HL-60/S4 treated with phorbol 12-myristate 13-acetate at 8.2 ng/mL for 4 days and 3 days (cell line): ENCODE data around the gene HAUS6.
"Not testable (repeated sequence)": the region's sequence is repeated elsewhere in the genome, so short reads cannot be mapped to it uniquely, and the experiment has no call there.

ENCODE experiments used
- in situ Hi-C: fragments of 300-500 bp; cut with MboI; formaldehyde crosslinking; loops from 2 replicates; pipeline ENCODE4 v1.15.0; 2022; ENCODE audit warnings: low sequenced_read_pairs

The HAUS6 gene

GRCh38 chr9:19119246-19119645, 16.5 kb upstream of the HAUS6 start:
- in situ Hi-C loops: no loop called here

GRCh38 chr9:19117039-19117716, 14.5 kb upstream of the HAUS6 start:
- in situ Hi-C loops: no loop called here

DNA sequence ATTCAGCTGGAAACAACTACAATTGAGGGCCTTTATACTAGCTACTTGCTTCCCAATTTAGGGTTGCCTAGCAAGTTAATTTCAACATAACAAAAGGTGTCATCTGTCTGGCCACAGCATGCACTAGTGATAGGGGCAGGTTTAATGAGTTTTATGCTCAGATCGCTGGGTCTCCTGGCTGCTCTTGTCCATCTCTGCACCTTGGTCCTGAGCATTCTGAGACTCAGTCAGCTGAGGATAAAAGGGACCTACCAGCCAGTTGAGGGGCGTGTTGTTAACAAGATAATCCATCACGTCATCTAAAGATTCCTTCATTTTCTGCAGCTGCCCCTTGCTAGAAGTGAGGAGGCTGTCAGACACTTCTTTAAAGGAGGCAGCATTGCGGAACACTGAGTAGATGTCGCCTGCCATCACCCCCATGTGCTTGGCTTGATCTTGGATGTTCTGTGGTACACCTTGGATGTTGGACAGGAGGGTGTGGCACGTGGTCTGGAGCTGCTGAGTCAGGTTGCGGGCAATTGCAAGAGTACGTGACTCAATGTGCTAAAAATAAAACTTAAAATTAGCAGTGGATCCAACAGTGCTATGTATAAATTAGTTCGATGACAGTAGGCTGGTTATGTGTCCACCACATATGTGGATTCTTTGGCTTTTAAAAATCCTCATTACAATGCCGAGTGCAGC, 13.5 kb upstream of the HAUS6 start:
- in situ Hi-C loops: no loop called here

GRCh38 chr9:19114680-19115270, 12.1 kb upstream of the HAUS6 start:
- in situ Hi-C loops: no loop called here

DNA sequence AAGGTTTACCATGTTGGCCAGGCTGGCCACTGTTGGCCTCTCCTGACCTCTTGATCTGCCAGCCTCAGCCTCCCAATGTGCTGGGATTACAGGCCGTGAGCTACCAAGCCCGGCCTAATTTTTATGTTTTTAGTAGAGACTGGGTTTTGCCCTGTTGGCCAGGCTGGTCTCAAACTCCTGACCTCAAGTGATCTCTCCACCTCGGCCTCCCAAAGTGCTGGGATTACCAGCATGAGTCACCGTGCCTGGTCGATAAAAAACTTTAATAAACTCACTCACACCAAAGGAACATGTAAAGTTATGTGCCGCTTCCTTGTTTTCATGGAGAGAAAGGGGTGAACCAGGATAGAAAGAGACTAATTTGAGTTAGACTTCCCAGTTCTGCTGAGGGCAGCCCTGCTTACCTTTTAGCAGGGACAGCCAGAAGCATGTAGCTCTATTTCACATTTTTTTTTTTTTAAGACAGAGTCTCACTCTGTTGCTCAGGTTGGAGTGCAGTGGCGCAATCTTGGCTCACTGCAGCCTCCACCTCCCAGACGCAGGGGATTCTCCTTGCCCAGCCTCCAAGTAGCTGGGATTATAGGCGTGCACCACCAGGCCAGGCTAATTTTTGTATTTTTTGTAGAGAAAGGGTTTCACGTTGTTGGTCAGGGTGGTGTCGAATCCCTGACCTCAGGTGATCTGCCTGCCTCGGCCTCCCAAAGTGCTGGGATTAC, 11.4 kb upstream of the HAUS6 start:
- in situ Hi-C loops: no loop called here

DNA sequence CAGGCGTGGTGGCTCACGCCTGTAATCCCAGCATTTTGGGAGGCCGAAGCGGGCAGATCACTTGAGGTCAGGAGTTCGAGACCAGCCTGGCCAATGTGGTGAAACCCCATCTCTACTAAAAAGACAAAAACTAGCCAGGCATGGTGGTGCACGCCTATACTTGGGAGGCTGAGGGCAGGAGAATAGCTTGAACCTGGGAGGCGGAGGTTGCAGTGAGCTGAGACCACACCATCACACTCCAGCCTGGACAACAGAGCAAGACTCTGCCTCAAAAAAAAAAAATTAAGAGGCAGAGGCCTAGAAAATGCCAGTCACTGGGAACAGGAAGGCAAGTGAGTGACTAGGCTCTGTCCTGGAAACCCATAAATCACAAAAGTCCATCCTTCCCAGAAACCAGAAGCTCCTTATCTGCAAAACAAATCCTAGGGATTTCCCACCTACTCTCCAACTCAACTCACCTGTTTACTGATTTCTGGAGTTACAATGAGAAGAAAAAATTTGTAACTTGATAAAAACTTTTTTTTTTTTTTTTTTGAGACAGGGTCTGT, 10.4 kb upstream of the HAUS6 start:
- in situ Hi-C loops: not testable (repeated sequence)

- in situ Hi-C loops: no loop called here
Observed at GRCh38 chr9:19108038-19108437, 5.3 kb upstream of the HAUS6 start.

DNA sequence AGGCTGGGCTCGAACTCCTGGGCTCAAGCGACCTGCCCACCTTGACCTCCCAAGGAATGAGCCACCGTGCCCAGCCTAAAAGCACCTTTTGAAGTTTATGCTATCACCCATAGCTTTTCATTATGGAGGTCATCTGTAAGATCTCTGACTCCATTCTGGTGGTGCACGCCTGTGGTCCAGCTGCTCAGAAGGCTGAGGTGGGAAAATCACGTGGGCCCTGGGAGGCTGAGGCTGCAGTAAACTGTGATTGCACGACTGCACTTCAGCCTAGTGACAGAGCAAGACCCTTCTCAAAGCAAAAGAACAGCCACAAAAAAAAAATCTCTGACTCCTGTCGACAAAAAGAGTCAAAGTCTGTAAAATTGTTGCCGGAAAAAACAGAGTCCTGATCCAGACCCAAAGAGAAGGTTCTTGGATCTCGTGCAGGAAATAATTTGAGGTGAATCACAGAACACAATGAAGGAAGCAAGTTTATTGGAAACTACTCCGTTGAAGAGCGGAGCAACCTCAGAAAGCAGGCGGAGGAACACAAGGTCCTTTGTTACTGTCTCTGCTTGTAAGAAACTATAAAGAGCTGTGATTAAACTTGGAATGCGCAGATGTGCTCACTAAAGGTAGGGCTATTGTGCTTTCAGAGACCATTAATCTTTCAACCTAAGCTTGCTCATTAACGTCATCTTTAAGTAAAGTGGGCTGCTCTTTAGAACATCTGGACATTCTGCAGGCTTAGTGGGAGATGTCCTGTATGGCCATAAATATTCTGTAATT, 2.0 kb upstream of the HAUS6 start:
- in situ Hi-C loops: no loop called here

DNA sequence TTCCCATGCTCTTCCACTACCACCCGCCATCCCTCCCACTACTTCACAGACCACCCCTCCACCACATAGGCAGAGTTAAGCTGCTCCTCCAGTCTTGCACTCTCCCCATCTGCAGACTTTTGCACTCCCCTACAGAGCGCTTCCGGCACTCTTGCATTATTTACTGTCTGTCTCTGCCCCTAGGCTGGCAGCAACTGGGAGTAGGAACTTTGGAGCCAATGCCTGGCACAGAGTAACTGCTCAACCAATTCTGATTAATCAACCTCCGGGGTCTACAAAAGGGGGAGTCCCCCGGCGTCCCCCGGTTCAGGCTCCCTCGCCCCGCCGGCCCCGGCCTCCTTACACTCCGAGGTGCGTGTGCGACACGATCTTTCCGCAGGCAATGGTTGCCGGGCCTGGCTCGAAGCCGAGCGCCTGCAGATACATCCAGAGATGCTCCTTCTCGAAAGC, 498 bp downstream of the HAUS6 start:
- in situ Hi-C loops: no loop called here

- in situ Hi-C loops: no loop called here
Observed at GRCh38 chr9:19101203-19101602, 1.5 kb downstream of the HAUS6 start.

DNA sequence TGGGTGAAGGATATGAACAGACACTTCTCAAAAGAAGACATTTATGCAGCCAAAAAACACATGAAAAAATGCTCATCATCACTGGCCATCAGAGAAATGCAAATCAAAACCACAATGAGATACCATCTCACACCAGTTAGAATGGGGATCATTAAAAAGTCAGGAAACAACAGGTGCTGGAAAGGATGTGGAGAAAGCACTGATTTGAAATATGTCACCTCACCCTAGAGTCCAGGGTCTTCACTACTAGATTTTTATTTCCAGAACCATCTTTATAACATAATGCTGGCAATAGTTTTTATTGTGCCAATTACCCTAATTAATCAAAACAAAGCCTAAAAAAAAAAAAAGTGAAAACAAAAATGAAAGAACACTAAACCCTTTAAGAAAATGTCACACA, 5.3 kb downstream of the HAUS6 start:
- in situ Hi-C loops: loop anchor here (10.0 kb wide), 1 partner anchor 77 kb away; no protein-coding TSS in a partner anchor

- in situ Hi-C loops: no loop called here
Observed at GRCh38 chr9:19087106-19088000, 15.4 kb downstream of the HAUS6 start.

DNA sequence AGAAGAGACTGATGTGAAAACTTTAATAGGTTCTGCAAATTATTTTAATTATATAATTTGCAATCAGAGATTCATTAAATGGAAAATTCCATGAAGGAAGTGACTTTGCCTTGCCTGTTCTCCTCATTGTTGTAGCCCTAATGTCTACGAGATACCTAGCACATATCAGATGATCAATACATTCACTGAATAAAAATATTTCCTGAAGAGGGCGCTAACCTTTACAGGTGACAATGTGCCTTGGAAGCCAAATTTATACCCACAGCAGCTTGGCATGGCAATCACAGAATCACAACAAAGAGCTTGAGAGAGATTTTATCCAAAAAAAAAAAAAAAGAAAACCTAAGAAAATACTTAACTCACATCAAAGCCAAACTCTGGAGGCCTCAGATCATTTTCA, 17.4 kb downstream of the HAUS6 start:
- in situ Hi-C loops: no loop called here

DNA sequence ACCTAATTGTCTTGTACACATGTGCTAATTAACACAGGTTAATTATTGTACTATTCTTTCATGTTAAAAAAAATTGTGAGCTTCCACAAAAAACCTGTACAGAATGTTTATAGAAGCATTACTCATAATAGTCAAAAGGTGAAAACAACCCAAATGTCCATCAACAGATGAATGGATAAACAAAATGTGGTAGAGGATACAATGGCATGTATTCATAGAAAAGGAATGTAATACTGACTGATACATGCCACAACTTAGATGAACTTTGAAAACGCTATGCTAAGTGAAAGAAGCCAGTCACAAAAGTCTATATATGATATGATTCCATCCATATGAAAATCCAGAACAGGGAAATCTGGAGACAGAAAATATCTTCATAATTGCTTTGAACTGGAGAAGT, 27.9 kb downstream of the HAUS6 start:
- in situ Hi-C loops: no loop called here

GRCh38 chr9:19074229-19074628, 28.5 kb downstream of the HAUS6 start:
- in situ Hi-C loops: no loop called here

DNA sequence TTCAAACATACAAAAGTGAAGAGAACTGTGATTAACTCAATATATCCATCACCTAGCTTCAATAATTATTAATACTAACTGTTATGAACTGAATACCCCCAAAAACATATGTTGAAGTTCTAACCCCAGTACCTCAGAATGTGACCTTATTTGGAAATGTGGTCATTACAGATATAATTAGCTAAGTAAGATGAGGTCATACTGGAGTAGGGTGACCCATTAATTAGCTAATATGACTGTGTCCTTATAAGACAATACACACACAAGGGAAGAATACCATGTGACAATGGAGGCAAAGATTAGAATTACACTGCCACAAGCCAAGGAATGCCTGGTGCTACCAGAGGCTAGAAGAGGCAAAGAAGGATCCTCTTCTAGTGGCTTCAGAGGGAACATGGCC, 45.7 kb downstream of the HAUS6 start:
- in situ Hi-C loops: no loop called here

- in situ Hi-C loops: no loop called here
Observed at GRCh38 chr9:19050637-19051591, 51.8 kb downstream of the HAUS6 start.

DNA sequence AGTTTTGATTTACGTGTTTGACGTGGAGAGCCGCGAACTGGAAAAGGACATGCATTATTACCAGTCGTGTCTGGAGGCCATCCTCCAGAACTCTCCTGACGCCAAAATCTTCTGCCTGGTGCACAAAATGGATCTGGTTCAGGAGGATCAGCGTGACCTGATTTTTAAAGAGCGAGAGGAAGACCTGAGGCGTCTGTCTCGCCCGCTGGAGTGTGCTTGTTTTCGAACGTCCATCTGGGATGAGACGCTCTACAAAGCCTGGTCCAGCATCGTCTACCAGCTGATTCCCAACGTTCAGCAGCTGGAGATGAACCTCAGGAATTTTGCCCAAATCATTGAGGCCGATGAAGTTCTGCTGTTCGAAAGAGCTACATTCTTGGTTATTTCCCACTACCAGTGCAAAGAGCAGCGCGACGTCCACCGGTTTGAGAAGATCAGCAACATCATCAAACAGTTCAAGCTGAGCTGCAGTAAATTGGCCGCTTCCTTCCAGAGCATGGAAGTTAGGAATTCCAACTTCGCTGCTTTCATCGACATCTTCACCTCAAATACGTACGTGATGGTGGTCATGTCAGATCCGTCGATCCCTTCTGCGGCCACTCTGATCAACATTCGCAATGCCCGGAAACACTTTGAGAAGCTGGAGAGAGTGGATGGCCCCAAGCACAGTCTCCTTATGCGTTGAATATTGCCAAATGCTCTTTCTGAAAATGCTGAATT, 52.6 kb downstream of the HAUS6 start:
- in situ Hi-C loops: no loop called here
